Measurements from ENCODE around the gene ZNF557. TPM values are rescaled to one million over a fixed set of nuclear protein-coding genes. Genes with fewer than 3 reads are reported as not detected.

ZNF557 gene
- total RNA-seq, 1 experiment from 2014 or later = 14.1 TPM

DNA sequence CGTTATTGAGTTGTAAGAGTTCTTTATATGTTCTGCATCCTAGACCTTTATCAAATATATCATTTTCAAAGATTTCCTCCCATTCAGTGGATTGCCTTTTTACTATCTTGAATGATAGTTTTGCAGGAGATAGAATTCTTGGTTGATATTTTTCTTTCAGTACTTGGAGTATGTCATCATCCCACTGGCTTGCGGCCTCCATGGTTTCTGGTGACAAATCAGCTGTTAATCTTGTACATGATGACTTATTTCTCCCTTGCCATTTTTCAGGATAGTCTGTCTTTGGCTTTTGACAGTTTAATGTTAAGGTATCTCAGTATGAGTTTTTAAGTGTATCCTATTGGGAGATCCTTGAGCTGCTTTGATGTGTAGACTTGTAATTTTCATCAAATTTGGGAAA is 8.5 kb downstream of the ZNF557 start:
- Histone ChIP-seq H3K27me3 (replicated peaks; ENCODE audit: insufficient read depth, low read depth, low read length, poor library complexity) (no peaks in the 10 kb centered on the region), H3K9me3 (ENCODE audit: low read depth, low read length, poor library complexity, severe bottlenecking) (peaks cover 60% of the 10 kb centered on the region), H3K36me3 (ENCODE audit: insufficient read depth, low read length, poor library complexity, severe bottlenecking) (peaks cover 95% of the 10 kb centered on the region), H3K4me3 (ENCODE audit: low read depth, low read length, poor library complexity, severe bottlenecking) (no peak overlapping the region), H3K4me1 (ENCODE audit: insufficient read depth, low read length, poor library complexity, severe bottlenecking) (no peaks in the 10 kb centered on the region), H3K27ac (ENCODE audit: low read depth, low read length, poor library complexity, severe bottlenecking) (no peak overlapping the region)
- TF ChIP-seq EZH2 (IDR thresholded peaks at IDR 0.05; ENCODE audit: borderline replicate concordance, low read depth, low read length, poor library complexity, severe bottlenecking) = no peak
- TF ChIP-seq CTCF (conservative IDR thresholded peaks at IDR 0.05; ENCODE audit: low read depth, low read length) = no peak
- no peak for DNase-seq (ENCODE audit: low spot score)
- intact Hi-C loops (cut with micrococcal nuclease; ENCODE audit: unreplicated experiment) = no loop called here
- POLR2A ChIA-PET (ENCODE audit: low non-redundant PET) = no interaction called here
- no TSS peak for BruUV-seq (replicated peaks)
- CTCF ChIA-PET = no interaction called here

- no peaks in the 10 kb centered on the region for H3K27me3 ChIP-seq (replicated peaks; ENCODE audit: insufficient read depth, low read depth, low read length, poor library complexity)
- peaks cover 87% of the 10 kb centered on the region for H3K9me3 ChIP-seq (ENCODE audit: low read depth, low read length, poor library complexity, severe bottlenecking)
- no peak overlapping the region for H3K27ac ChIP-seq (ENCODE audit: low read depth, low read length, poor library complexity, severe bottlenecking)
- ChIA-PET CTCF (no interaction called here), POLR2A (ENCODE audit: low non-redundant PET) (no interaction called here)
- H3K4me3 ChIP-seq (ENCODE audit: low read depth, low read length, poor library complexity, severe bottlenecking) = no peak overlapping the region
- intact Hi-C loops (cut with micrococcal nuclease; ENCODE audit: unreplicated experiment) = no loop called here
- TSS peak; percentile 10 for BruUV-seq (replicated peaks)
- DNase-seq (ENCODE audit: low spot score) = no peak
- H3K36me3 ChIP-seq (ENCODE audit: insufficient read depth, low read length, poor library complexity, severe bottlenecking) = peaks cover 65% of the 10 kb centered on the region
- no peak for TF ChIP-seq EZH2 (IDR thresholded peaks at IDR 0.05; ENCODE audit: borderline replicate concordance, low read depth, low read length, poor library complexity, severe bottlenecking)
- no peaks in the 10 kb centered on the region for H3K4me1 ChIP-seq (ENCODE audit: insufficient read depth, low read length, poor library complexity, severe bottlenecking)
These were observed 13.8 kb downstream of the ZNF557 start for GRCh38 chr19:7083076-7083956.

GRCh38 chr19:7088999-7089398 is 19.5 kb downstream of the ZNF557 start:
- no peak for DNase-seq (ENCODE audit: low spot score)
- POLR2A ChIA-PET (ENCODE audit: low non-redundant PET) = no interaction called here
- Histone ChIP-seq H3K27me3 (replicated peaks; ENCODE audit: insufficient read depth, low read depth, low read length, poor library complexity) (no peaks in the 10 kb centered on the region), H3K36me3 (ENCODE audit: insufficient read depth, low read length, poor library complexity, severe bottlenecking) (peaks cover 9% of the 10 kb centered on the region), H3K27ac (ENCODE audit: low read depth, low read length, poor library complexity, severe bottlenecking) (no peak overlapping the region), H3K9me3 (ENCODE audit: low read depth, low read length, poor library complexity, severe bottlenecking) (peaks cover 33% of the 10 kb centered on the region), H3K4me1 (ENCODE audit: insufficient read depth, low read length, poor library complexity, severe bottlenecking) (no peaks in the 10 kb centered on the region), H3K4me3 (ENCODE audit: low read depth, low read length, poor library complexity, severe bottlenecking) (no peak overlapping the region)
- TF ChIP-seq CTCF (conservative IDR thresholded peaks at IDR 0.05; ENCODE audit: low read depth, low read length) = no peak
- TF ChIP-seq EZH2 (IDR thresholded peaks at IDR 0.05; ENCODE audit: borderline replicate concordance, low read depth, low read length, poor library complexity, severe bottlenecking) = no peak
- intact Hi-C loops (cut with micrococcal nuclease; ENCODE audit: unreplicated experiment) = no loop called here
- no TSS peak for BruUV-seq (replicated peaks)
- CTCF ChIA-PET = no interaction called here

GRCh38 chr19:7098096-7098495 is 28.6 kb downstream of the ZNF557 start:
- Histone ChIP-seq H3K27ac (ENCODE audit: low read depth, low read length, poor library complexity, severe bottlenecking) (no peak overlapping the region), H3K27me3 (replicated peaks; ENCODE audit: insufficient read depth, low read depth, low read length, poor library complexity) (no peaks in the 10 kb centered on the region), H3K36me3 (ENCODE audit: insufficient read depth, low read length, poor library complexity, severe bottlenecking) (no peaks in the 10 kb centered on the region), H3K4me1 (ENCODE audit: insufficient read depth, low read length, poor library complexity, severe bottlenecking) (peaks cover 3% of the 10 kb centered on the region), H3K4me3 (ENCODE audit: low read depth, low read length, poor library complexity, severe bottlenecking) (no peak overlapping the region), H3K9me3 (ENCODE audit: low read depth, low read length, poor library complexity, severe bottlenecking) (no peaks in the 10 kb centered on the region)
- CTCF ChIA-PET = no interaction called here
- intact Hi-C loops (cut with micrococcal nuclease; ENCODE audit: unreplicated experiment) = no loop called here
- TF ChIP-seq EZH2 (IDR thresholded peaks at IDR 0.05; ENCODE audit: borderline replicate concordance, low read depth, low read length, poor library complexity, severe bottlenecking) (no peak), CTCF (conservative IDR thresholded peaks at IDR 0.05; ENCODE audit: low read depth, low read length) (no peak)
- POLR2A ChIA-PET (ENCODE audit: low non-redundant PET) = no interaction called here
- no peak for DNase-seq (ENCODE audit: low spot score)
- no TSS peak for BruUV-seq (replicated peaks)
